ENCODE measurements around the gene TRIM63. TPM values are rescaled to one million over a fixed set of nuclear protein-coding genes. Genes with fewer than 3 reads are reported as not detected.

TRIM63 gene
- total RNA-seq, 1 donor from 2014 or later: 203 TPM

DNA sequence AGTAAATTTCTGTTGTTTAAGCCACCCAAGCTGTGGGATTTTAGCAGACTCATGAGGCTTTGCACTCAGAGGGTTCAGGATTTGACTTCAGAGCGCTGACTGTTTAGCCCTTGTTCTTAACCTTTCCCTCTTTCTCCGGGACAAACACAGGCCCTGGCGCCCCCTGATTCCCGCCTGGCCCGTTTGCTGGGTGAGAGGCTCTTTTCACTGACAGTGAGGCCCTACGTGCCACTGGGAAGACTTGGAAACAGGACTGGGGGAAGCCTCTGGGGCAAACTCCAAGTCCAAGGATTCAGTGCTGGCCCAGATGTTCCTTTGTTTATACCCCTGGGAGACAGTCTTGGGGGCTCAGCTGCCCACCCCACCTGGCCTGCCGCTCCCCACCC is 11.7 kb upstream of the TRIM63 start:
- intact Hi-C loops (cut with micrococcal nuclease): no loop called here
- TF ChIP-seq, protein P1, sequence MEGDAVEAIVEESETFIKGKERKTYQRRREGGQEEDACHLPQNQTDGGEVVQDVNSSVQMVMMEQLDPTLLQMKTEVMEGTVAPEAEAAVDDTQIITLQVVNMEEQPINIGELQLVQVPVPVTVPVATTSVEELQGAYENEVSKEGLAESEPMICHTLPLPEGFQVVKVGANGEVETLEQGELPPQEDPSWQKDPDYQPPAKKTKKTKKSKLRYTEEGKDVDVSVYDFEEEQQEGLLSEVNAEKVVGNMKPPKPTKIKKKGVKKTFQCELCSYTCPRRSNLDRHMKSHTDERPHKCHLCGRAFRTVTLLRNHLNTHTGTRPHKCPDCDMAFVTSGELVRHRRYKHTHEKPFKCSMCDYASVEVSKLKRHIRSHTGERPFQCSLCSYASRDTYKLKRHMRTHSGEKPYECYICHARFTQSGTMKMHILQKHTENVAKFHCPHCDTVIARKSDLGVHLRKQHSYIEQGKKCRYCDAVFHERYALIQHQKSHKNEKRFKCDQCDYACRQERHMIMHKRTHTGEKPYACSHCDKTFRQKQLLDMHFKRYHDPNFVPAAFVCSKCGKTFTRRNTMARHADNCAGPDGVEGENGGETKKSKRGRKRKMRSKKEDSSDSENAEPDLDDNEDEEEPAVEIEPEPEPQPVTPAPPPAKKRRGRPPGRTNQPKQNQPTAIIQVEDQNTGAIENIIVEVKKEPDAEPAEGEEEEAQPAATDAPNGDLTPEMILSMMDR (IDR thresholded peaks at IDR 0.05; ENCODE audit: borderline replicate concordance): no peak
- Histone ChIP-seq H3K4me1 (peaks cover 69% of the 10 kb centered on the region), H3K36me3 (no peaks in the 10 kb centered on the region), H3K27me3 (ENCODE audit: low read depth) (peaks cover 16% of the 10 kb centered on the region), H3K27ac (replicated peaks) (peak overlapping the region; percentile 90), H3K9me3 (replicated peaks) (no peaks in the 10 kb centered on the region), H3K4me3 (no peak overlapping the region)
- no peak for DNase-seq

DNA sequence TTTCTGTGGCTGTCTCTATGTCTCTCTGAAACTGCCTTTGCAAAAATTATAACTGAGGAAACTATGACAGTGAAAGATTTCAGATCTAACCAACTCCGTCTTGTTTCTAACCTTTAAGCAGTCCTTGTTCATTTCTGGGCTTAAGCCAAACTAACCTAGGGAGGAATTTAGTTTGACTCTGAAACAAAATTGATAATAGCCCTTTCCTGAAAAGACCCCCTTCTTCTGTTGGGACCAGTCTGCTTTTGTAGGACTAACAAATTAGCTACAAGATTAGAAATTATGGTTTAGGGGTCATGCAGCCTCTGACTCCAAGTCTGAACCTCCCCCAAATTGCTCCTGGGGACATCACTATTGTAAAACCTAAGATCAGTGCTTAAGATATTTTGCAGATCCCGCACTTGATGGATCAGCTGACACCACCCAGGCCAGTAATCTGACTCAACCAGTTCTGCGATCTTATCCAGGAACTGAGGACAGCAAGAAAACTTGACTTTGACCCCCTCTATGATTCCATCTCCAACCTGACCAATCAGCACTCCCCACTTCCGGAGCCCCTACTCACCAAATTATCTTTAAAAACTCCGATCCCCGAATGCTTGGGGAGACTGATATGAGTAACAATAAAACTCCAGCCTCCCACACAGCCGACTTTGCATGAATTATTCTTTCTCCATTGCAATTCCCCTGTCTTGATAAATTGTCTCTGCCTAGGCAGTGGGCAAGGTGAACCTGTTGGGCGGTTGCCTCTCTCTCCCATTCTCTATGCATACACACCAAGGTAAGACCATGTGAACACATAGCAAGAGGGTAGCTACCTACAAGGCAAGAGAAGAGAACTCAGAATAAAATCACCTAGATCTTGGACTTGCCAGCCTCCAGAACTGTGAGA is 11.1 kb upstream of the TRIM63 start:
- intact Hi-C loops (cut with micrococcal nuclease): no loop called here
- TF ChIP-seq, protein P1 (IDR thresholded peaks at IDR 0.05; ENCODE audit: borderline replicate concordance): no peak
- Histone ChIP-seq H3K36me3 (no peaks in the 10 kb centered on the region), H3K27me3 (ENCODE audit: low read depth) (peaks cover 16% of the 10 kb centered on the region), H3K4me3 (no peak overlapping the region), H3K27ac (replicated peaks) (peak overlapping the region; percentile 90), H3K9me3 (replicated peaks) (no peaks in the 10 kb centered on the region), H3K4me1 (peaks cover 65% of the 10 kb centered on the region)
- no peak for DNase-seq

DNA sequence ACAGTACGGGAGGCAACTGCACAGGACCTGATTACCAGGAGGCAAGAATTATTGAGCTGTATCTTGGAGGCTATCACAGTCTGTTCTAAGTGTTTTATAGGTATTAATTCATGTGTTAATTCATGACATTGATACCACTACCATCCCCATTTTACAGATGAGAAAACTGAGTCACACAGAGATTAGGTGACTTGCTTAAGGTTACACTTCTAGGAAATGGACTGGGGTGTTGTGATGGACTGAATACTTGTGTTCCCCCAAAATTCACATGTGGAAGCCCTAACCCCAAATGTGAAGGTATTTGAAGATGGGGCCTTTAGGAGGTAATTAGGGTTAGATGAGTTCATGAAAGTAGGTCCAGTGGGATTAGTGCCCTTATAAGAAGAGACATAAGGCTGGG is 10.1 kb upstream of the TRIM63 start:
- DNase-seq: no peak
- Histone ChIP-seq H3K27ac (replicated peaks) (peak overlapping the region; percentile 90), H3K27me3 (ENCODE audit: low read depth) (peaks cover 13% of the 10 kb centered on the region), H3K9me3 (replicated peaks) (no peaks in the 10 kb centered on the region), H3K36me3 (no peaks in the 10 kb centered on the region), H3K4me3 (no peak overlapping the region), H3K4me1 (peaks cover 68% of the 10 kb centered on the region)
- TF ChIP-seq, protein P1 (IDR thresholded peaks at IDR 0.05; ENCODE audit: borderline replicate concordance): no peak
- intact Hi-C loops (cut with micrococcal nuclease): no loop called here

DNA sequence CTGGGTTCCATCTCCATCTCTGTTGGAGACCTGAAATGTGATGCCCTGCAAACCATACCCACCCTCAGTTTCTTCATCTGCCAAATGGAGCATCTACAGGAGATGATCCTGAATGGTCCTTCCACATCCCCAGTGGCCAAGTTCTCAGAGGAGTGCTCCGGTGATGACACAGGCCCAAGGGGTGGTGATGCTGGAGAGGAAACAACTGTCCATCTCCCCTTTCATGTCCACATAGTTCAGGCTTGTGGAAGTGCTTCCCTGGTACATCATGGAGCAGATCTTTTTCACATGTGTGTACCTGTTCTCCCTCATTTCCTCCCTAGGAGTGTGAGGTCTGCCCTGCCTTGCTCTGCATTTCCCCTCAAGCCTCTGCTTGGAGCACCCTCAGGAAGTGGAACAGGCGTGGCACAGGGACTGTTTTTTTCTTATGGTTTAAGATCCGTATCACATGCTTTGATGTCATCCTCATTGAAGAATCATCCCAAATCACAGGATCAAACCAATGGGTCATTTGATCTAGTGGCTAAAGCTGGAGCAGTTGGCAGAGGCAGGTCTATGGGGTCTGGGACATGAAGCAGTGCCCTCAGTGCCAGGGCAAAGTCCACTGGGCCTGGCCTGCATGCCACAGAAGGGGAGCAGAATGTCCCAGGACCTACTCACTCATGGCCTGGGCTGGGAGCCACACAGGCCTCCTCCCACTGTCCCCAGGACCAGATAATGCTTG is 8.2 kb upstream of the TRIM63 start:
- TF ChIP-seq, protein P1 (IDR thresholded peaks at IDR 0.05; ENCODE audit: borderline replicate concordance): no peak
- intact Hi-C loops (cut with micrococcal nuclease): no loop called here
- H3K36me3 ChIP-seq: no peaks in the 10 kb centered on the region
- no peak overlapping the region for H3K4me3 ChIP-seq
- H3K27ac ChIP-seq (replicated peaks): peak overlapping the region; percentile 81
- DNase-seq: peak; percentile 40
- H3K4me1 ChIP-seq: peaks cover 58% of the 10 kb centered on the region
- peaks cover 13% of the 10 kb centered on the region for H3K27me3 ChIP-seq (ENCODE audit: low read depth)
- H3K9me3 ChIP-seq (replicated peaks): no peaks in the 10 kb centered on the region

DNA sequence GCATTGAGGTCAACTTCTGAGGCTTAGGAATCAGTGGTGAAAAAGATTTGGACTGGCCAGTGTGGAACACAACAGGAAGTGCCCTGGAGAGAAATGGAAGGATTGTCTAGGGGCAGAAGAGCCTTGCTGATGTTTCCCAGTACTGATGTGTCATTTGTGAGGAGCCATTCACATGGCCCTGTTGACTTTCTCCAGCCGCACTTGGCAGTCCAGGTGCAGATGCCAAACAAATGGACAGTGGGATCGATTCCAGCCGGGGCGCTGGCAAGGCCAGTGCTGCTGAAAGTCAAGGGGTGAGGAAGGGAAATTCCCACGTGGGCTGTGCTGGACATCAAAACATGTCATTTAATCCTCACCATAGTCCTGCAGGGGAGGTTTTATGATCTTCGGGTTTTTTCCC is 4.9 kb upstream of the TRIM63 start:
- H3K27ac ChIP-seq (replicated peaks): peak overlapping the region; percentile 77
- peaks cover 33% of the 10 kb centered on the region for H3K4me1 ChIP-seq
- H3K36me3 ChIP-seq: no peaks in the 10 kb centered on the region
- H3K4me3 ChIP-seq: no peak overlapping the region
- peaks cover 23% of the 10 kb centered on the region for H3K27me3 ChIP-seq (ENCODE audit: low read depth)
- peak; percentile 65 for DNase-seq
- H3K9me3 ChIP-seq (replicated peaks): no peaks in the 10 kb centered on the region
- TF ChIP-seq, protein P1 (IDR thresholded peaks at IDR 0.05; ENCODE audit: borderline replicate concordance): no peak
- intact Hi-C loops (cut with micrococcal nuclease): no loop called here

Data from left ventricle myocardium inferior (tissue), 1 donor.